Measurements from ENCODE around the gene HOXA3. TPM values are rescaled to one million over a fixed set of nuclear protein-coding genes. Genes with fewer than 3 reads are reported as not detected.

HOXA3 gene
- total RNA-seq, 4 donors from 2014 or later = 5.5 to 19.9 (median 6.2) TPM

GRCh38 chr7:27198871-27199801 is 46.8 kb upstream of the HOXA3 start:
- Histone ChIP-seq H3K27ac (no peak overlapping the region), H3K4me1 (peaks cover 41% of the 10 kb centered on the region), H3K36me3 (no peaks in the 10 kb centered on the region), H3K9me3 (no peaks in the 10 kb centered on the region), H3K4me3 (peak overlapping the region; percentile 55), H3K27me3 (peaks cover 99% of the 10 kb centered on the region)
- peak; percentile 61 to 78 for DNase-seq (ENCODE audit: low spot score in 2 of 2)
- WGBS = 4% methylated on average over 11 of the region's 93 CpGs
- TF ChIP-seq EP300 (IDR thresholded peaks at IDR 0.05) = no peak
- TF ChIP-seq POLR2AphosphoS5 (IDR thresholded peaks at IDR 0.05) = no peak
- no peak for TF ChIP-seq CTCF (IDR thresholded peaks at IDR 0.05)
- TF ChIP-seq POLR2A (IDR thresholded peaks at IDR 0.05) = no peak

- TF ChIP-seq POLR2A (IDR thresholded peaks at IDR 0.05) = no peak
- TF ChIP-seq CTCF (IDR thresholded peaks at IDR 0.05) = no peak
- no peak for TF ChIP-seq EP300 (IDR thresholded peaks at IDR 0.05)
- no peak for TF ChIP-seq POLR2AphosphoS5 (IDR thresholded peaks at IDR 0.05)
- peak; percentile 49 to 66 for DNase-seq (ENCODE audit: low spot score in 2 of 2)
- H3K4me1 ChIP-seq = peaks cover 44% of the 10 kb centered on the region
- H3K36me3 ChIP-seq = no peaks in the 10 kb centered on the region
- no peaks in the 10 kb centered on the region for H3K9me3 ChIP-seq
- H3K4me3 ChIP-seq = peak overlapping the region; percentile 55
- peaks cover 99% of the 10 kb centered on the region for H3K27me3 ChIP-seq
- no peak overlapping the region for H3K27ac ChIP-seq
- WGBS = 30% methylated on average over 25 of the region's 29 CpGs
Observed at GRCh38 chr7:27198138-27198841, 45.9 kb upstream of the HOXA3 start.

- peaks cover 99% of the 10 kb centered on the region for H3K27me3 ChIP-seq
- DNase-seq (ENCODE audit: low spot score in 2 of 2) = no peak
- 50% methylated on average over 18 of the region's 18 CpGs for WGBS
- peaks cover 52% of the 10 kb centered on the region for H3K4me1 ChIP-seq
- H3K4me3 ChIP-seq = no peak overlapping the region
- TF ChIP-seq CTCF (IDR thresholded peaks at IDR 0.05) (no peak), EP300 (IDR thresholded peaks at IDR 0.05) (no peak), POLR2AphosphoS5 (IDR thresholded peaks at IDR 0.05) (no peak), POLR2A (IDR thresholded peaks at IDR 0.05) (no peak)
- H3K9me3 ChIP-seq = no peaks in the 10 kb centered on the region
- no peaks in the 10 kb centered on the region for H3K36me3 ChIP-seq
- H3K27ac ChIP-seq = no peak overlapping the region
Observed at GRCh38 chr7:27197137-27198042, 45.0 kb upstream of the HOXA3 start.

- peaks cover 52% of the 10 kb centered on the region for H3K4me1 ChIP-seq
- H3K27ac ChIP-seq = no peak overlapping the region
Observed at GRCh38 chr7:27196287-27196767, 43.9 kb upstream of the HOXA3 start.

More at GRCh38 chr7:27196287-27196767, 43.9 kb upstream of the HOXA3 start:
- H3K27me3 ChIP-seq = peaks cover 99% of the 10 kb centered on the region
- peak; percentile 86 to 95 for DNase-seq (ENCODE audit: low spot score in 2 of 2)
- TF ChIP-seq POLR2AphosphoS5 (IDR thresholded peaks at IDR 0.05) (no peak), CTCF (IDR thresholded peaks at IDR 0.05) (peak; percentile 60 to 71), EP300 (IDR thresholded peaks at IDR 0.05) (no peak), POLR2A (IDR thresholded peaks at IDR 0.05) (no peak)
- 1% methylated on average over 6 of the region's 6 CpGs for WGBS
- no peaks in the 10 kb centered on the region for H3K9me3 ChIP-seq
- no peak overlapping the region for H3K4me3 ChIP-seq
- H3K36me3 ChIP-seq = no peaks in the 10 kb centered on the region
